ENCODE measurements around the gene ANO6.
"Not testable (repeated sequence)": the region's sequence is repeated elsewhere in the genome, so short reads cannot be mapped to it uniquely, and the experiment has no call there.

Gene ANO6

GRCh38 chr12:45314770-45315169 lies 98.9 kb downstream of the ANO6 start:
- no peak for DNase-seq

- peak; percentile 13 for DNase-seq
Measured at GRCh38 chr12:45315462-45315861, 99.6 kb downstream of the ANO6 start.

- not testable (repeated sequence) for DNase-seq
Measured at GRCh38 chr12:45317261-45317660, 101.4 kb downstream of the ANO6 start.

- no peak for DNase-seq
Measured at GRCh38 chr12:45322810-45323209, 106.9 kb downstream of the ANO6 start.

GRCh38 chr12:45324391-45324790 lies 108.5 kb downstream of the ANO6 start:
- no peak for DNase-seq

- no peak for DNase-seq
Measured at GRCh38 chr12:45326358-45326975, 110.6 kb downstream of the ANO6 start.

- DNase-seq = no peak
Measured at GRCh38 chr12:45327823-45328383, 112.0 kb downstream of the ANO6 start.

- no peak for DNase-seq
Measured at GRCh38 chr12:45329238-45329637, 113.3 kb downstream of the ANO6 start.

GRCh38 chr12:45329702-45330101 lies 113.8 kb downstream of the ANO6 start:
- DNase-seq = no peak

GRCh38 chr12:45331552-45331951 lies 115.7 kb downstream of the ANO6 start:
- no peak for DNase-seq

- DNase-seq = no peak
Measured at GRCh38 chr12:45334396-45334795, 118.5 kb downstream of the ANO6 start.

GRCh38 chr12:45336331-45336730 lies 120.4 kb downstream of the ANO6 start:
- peak; percentile 44 for DNase-seq

- DNase-seq = peak; percentile 65
Measured at GRCh38 chr12:45336762-45337596, 121.1 kb downstream of the ANO6 start.

- no peak for DNase-seq
Measured at GRCh38 chr12:45337835-45338234, 121.9 kb downstream of the ANO6 start.

- DNase-seq = no peak
Measured at GRCh38 chr12:45338272-45338671, 122.4 kb downstream of the ANO6 start.

GRCh38 chr12:45339035-45339434 lies 123.1 kb downstream of the ANO6 start:
- no peak for DNase-seq

GRCh38 chr12:45342171-45342570 lies 126.3 kb downstream of the ANO6 start:
- DNase-seq = no peak

GRCh38 chr12:45342848-45343247 lies 127.0 kb downstream of the ANO6 start:
- no peak for DNase-seq

GRCh38 chr12:45343269-45344051 lies 127.6 kb downstream of the ANO6 start:
- no peak for DNase-seq

GRCh38 chr12:45348311-45348710 lies 132.4 kb downstream of the ANO6 start:
- DNase-seq = no peak

- no peak for DNase-seq
Measured at GRCh38 chr12:45348986-45349385, 133.1 kb downstream of the ANO6 start.

- DNase-seq = no peak
Measured at GRCh38 chr12:45349916-45350315, 134.0 kb downstream of the ANO6 start.

- DNase-seq = no peak
Measured at GRCh38 chr12:45350861-45351260, 135.0 kb downstream of the ANO6 start.

All from hematopoietic multipotent progenitor cell treated with erythropoietin and hydrocortisone succinate and interleukin-3 and kit ligand, for 6 days (in vitro differentiated cells).